Measurements from ENCODE around the gene KNDC1.

GRCh38 chr10:133161486-133162109 lies 1.6 kb downstream of the KNDC1 start:
- TF ChIP-seq CTBP1 (IDR thresholded peaks at IDR 0.05; ENCODE audit: borderline replicate concordance) (no peak), HDGF (IDR thresholded peaks at IDR 0.05; ENCODE audit: borderline replicate concordance) (no peak), FOXA1 (IDR thresholded peaks at IDR 0.05) (no peak), FOXK2 (IDR thresholded peaks at IDR 0.05) (no peak), FOXM1 (IDR thresholded peaks at IDR 0.05; ENCODE audit: borderline replicate concordance) (no peak), SUZ12 (IDR thresholded peaks at IDR 0.05) (no peak), BHLHE40 (IDR thresholded peaks at IDR 0.05; ENCODE audit: borderline replicate concordance) (no peak), LEF1 (IDR thresholded peaks at IDR 0.05; ENCODE audit: borderline replicate concordance) (no peak), ARNT (IDR thresholded peaks at IDR 0.05) (no peak), NFRKB (IDR thresholded peaks at IDR 0.05) (no peak), SP1 (IDR thresholded peaks at IDR 0.05) (no peak), PKNOX1 (IDR thresholded peaks at IDR 0.05) (no peak), ELF4 (IDR thresholded peaks at IDR 0.05) (no peak), TARDBP (IDR thresholded peaks at IDR 0.05) (no peak)

Measured in HEK293T (cell line).